ENCODE data around the gene SH3GL2. TPM values are rescaled to one million over a fixed set of nuclear protein-coding genes. Genes with fewer than 3 reads are reported as not detected.

SH3GL2 gene
- total RNA-seq, 4 donors from 2014 or later: 0.20 to 0.41 (median 0.32) TPM; not detected in 1

DNA sequence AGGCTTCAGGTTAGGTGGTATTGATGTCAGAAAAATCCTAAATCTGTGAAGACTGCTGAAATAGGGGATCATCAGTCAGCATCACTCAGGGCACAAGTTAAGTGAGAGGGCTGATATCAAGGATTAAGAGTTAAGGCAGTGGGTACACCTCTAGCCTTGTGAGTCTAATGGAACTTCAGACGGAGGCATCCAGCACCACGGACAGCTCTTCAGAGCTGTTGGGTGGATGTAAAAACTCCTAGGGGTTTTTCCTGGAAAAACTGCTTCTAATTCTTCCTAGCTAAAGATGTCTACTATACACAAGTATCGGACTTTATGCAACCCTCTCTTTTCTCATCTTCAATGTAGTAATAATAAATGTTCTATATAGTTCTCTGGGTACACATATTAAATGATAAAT, 165.9 kb downstream of the SH3GL2 start:
- no peak for DNase-seq
- Histone ChIP-seq H3K27ac (no peak overlapping the region), H3K27me3 (no peaks in the 10 kb centered on the region), H3K4me3 (no peak overlapping the region), H3K36me3 (no peaks in the 10 kb centered on the region), H3K4me1 (no peaks in the 10 kb centered on the region), H3K9me3 (no peaks in the 10 kb centered on the region)
- 43 to 50% methylated on average over 1 to 3 of the region's 3 CpGs for WGBS, 2 donors (ENCODE audit: low coverage in 1 of 2)
- in situ Hi-C loops (cut with MboI; ENCODE audit: low pct_ligation_motif_present in 1 of 4, low pct_unique_long_range_greater_than_20kb in 1 of 4, low sequenced_read_pairs in 3 of 4): no loop called here
- no peak for TF ChIP-seq EP300 (IDR thresholded peaks at IDR 0.05; ENCODE audit: low read depth)
- TF ChIP-seq, protein P1, sequence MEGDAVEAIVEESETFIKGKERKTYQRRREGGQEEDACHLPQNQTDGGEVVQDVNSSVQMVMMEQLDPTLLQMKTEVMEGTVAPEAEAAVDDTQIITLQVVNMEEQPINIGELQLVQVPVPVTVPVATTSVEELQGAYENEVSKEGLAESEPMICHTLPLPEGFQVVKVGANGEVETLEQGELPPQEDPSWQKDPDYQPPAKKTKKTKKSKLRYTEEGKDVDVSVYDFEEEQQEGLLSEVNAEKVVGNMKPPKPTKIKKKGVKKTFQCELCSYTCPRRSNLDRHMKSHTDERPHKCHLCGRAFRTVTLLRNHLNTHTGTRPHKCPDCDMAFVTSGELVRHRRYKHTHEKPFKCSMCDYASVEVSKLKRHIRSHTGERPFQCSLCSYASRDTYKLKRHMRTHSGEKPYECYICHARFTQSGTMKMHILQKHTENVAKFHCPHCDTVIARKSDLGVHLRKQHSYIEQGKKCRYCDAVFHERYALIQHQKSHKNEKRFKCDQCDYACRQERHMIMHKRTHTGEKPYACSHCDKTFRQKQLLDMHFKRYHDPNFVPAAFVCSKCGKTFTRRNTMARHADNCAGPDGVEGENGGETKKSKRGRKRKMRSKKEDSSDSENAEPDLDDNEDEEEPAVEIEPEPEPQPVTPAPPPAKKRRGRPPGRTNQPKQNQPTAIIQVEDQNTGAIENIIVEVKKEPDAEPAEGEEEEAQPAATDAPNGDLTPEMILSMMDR (IDR thresholded peaks at IDR 0.05): no peak
- TF ChIP-seq POLR2AphosphoS5 (IDR thresholded peaks at IDR 0.05): no peak
- TF ChIP-seq POLR2A (IDR thresholded peaks at IDR 0.05): no peak
- intact Hi-C loops (cut with DNase I; ENCODE audit: low total_unique reads): no loop called here

GRCh38 chr9:17750269-17750668, 171.4 kb downstream of the SH3GL2 start:
- Histone ChIP-seq H3K4me1 (no peaks in the 10 kb centered on the region), H3K36me3 (no peaks in the 10 kb centered on the region), H3K9me3 (no peaks in the 10 kb centered on the region), H3K4me3 (no peak overlapping the region), H3K27me3 (no peaks in the 10 kb centered on the region), H3K27ac (no peak overlapping the region)
- intact Hi-C loops (cut with DNase I; ENCODE audit: low total_unique reads) (no loop called here), in situ Hi-C loops (cut with MboI; ENCODE audit: low pct_ligation_motif_present in 1 of 4, low pct_unique_long_range_greater_than_20kb in 1 of 4, low sequenced_read_pairs in 3 of 4) (no loop called here)
- WGBS, 2 donors (ENCODE audit: low coverage in 1 of 2): 71% methylated on average over 3 of the region's 3 CpGs
- DNase-seq: no peak
- no peak for TF ChIP-seq POLR2A (IDR thresholded peaks at IDR 0.05)
- TF ChIP-seq, protein P1 (IDR thresholded peaks at IDR 0.05): no peak

DNA sequence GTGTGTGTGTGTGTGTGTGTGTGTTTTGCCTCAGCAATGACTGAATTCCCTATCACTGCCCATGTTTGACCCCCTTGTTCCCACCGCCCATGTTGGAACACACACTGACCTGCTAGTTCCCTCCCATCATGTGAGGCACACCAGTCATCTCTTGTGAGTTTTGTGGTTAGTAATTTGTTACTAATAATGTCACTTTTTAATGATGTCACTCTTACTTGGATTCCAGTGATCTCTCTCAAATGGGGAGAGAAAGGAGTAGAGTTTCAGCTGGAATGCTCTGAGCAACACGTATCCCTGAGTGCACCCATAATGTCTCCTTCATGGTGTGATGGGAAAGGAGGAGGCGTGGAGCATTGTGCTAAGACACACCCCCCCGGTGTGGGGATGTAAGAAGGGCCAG, 172.6 kb downstream of the SH3GL2 start:
- Histone ChIP-seq H3K9me3 (no peaks in the 10 kb centered on the region), H3K4me1 (no peaks in the 10 kb centered on the region), H3K27ac (no peak overlapping the region), H3K36me3 (no peaks in the 10 kb centered on the region), H3K4me3 (no peak overlapping the region), H3K27me3 (no peaks in the 10 kb centered on the region)
- no peak for DNase-seq
- in situ Hi-C loops (cut with MboI; ENCODE audit: low pct_ligation_motif_present in 1 of 4, low pct_unique_long_range_greater_than_20kb in 1 of 4, low sequenced_read_pairs in 3 of 4) (no loop called here), intact Hi-C loops (cut with DNase I; ENCODE audit: low total_unique reads) (no loop called here)
- 76 to 77% methylated on average over 4 of the region's 4 CpGs for WGBS, 2 donors (ENCODE audit: low coverage in 1 of 2)
- TF ChIP-seq POLR2AphosphoS5 (IDR thresholded peaks at IDR 0.05): no peak

GRCh38 chr9:17752021-17752420, 173.2 kb downstream of the SH3GL2 start:
- no peaks in the 10 kb centered on the region for H3K27me3 ChIP-seq
- no peak overlapping the region for H3K27ac ChIP-seq
- H3K36me3 ChIP-seq: no peaks in the 10 kb centered on the region
- H3K4me3 ChIP-seq: no peak overlapping the region
- no peaks in the 10 kb centered on the region for H3K9me3 ChIP-seq
- intact Hi-C loops (cut with DNase I; ENCODE audit: low total_unique reads): no loop called here
- WGBS, 2 donors (ENCODE audit: low coverage in 1 of 2): 49 to 54% methylated on average over 3 of the region's 3 CpGs
- no peak for TF ChIP-seq EP300 (IDR thresholded peaks at IDR 0.05; ENCODE audit: low read depth)
- TF ChIP-seq, protein P1 (IDR thresholded peaks at IDR 0.05): no peak
- TF ChIP-seq POLR2AphosphoS5 (IDR thresholded peaks at IDR 0.05): no peak
- TF ChIP-seq POLR2A (IDR thresholded peaks at IDR 0.05): no peak
- in situ Hi-C loops (cut with MboI; ENCODE audit: low pct_ligation_motif_present in 1 of 4, low pct_unique_long_range_greater_than_20kb in 1 of 4, low sequenced_read_pairs in 3 of 4): no loop called here
- DNase-seq: no peak
- H3K4me1 ChIP-seq: no peaks in the 10 kb centered on the region

GRCh38 chr9:17757816-17758215, 178.9 kb downstream of the SH3GL2 start:
- Histone ChIP-seq H3K9me3 (no peaks in the 10 kb centered on the region), H3K36me3 (no peaks in the 10 kb centered on the region), H3K27me3 (no peaks in the 10 kb centered on the region), H3K4me3 (no peak overlapping the region), H3K4me1 (no peaks in the 10 kb centered on the region), H3K27ac (no peak overlapping the region)
- WGBS, 2 donors (ENCODE audit: low coverage in 1 of 2): 75 to 90% methylated on average over 1 to 2 of the region's 2 CpGs
- intact Hi-C loops (cut with DNase I; ENCODE audit: low total_unique reads): no loop called here
- in situ Hi-C loops (cut with MboI; ENCODE audit: low pct_ligation_motif_present in 1 of 4, low pct_unique_long_range_greater_than_20kb in 1 of 4, low sequenced_read_pairs in 3 of 4): no loop called here
- DNase-seq: no peak
- no peak for TF ChIP-seq POLR2A (IDR thresholded peaks at IDR 0.05)

All from transverse colon (tissue), 4 donors.